Measurements from ENCODE around the gene C1QTNF12.

C1QTNF12 gene

GRCh38 chr1:1272341-1273208, 26.1 kb upstream of the C1QTNF12 start:
- peaks cover 53% of the 10 kb centered on the region for H3K79me2 ChIP-seq (ENCODE audit: low read length)
- TF ChIP-seq EZH2 (optimal IDR thresholded peaks at IDR 0.05; ENCODE audit: low read depth, low read length): no peak
- no peak for TF ChIP-seq EZH2phosphoT487 (IDR thresholded peaks at IDR 0.05; ENCODE audit: low read length)
- TF ChIP-seq CTCF (IDR thresholded peaks at IDR 0.05; ENCODE audit: low read length): no peak; the same call in 1 of the 2 replicates
- no peaks in the 10 kb centered on the region for H3K36me3 ChIP-seq (replicated peaks; ENCODE audit: insufficient read depth, low read length)
- H3K9ac ChIP-seq (ENCODE audit: low read length): peak overlapping the region; percentile 85
- H3K4me1 ChIP-seq (ENCODE audit: low read length): peaks cover 10% of the 10 kb centered on the region
- H4K20me1 ChIP-seq (ENCODE audit: insufficient read depth, low read length): no peaks in the 10 kb centered on the region; the same call in 1 of the 2 replicates
- H2AFZ ChIP-seq (ENCODE audit: low read length): no peak overlapping the region
- no peaks in the 10 kb centered on the region for H3K27me3 ChIP-seq (replicated peaks; ENCODE audit: insufficient read depth, low read length)
- H3F3A ChIP-seq (ENCODE audit: insufficient read depth, low read length): no peaks in the 10 kb centered on the region
- H3K4me2 ChIP-seq (ENCODE audit: low read depth, low read length): peak overlapping the region; percentile 98
- DNase-seq: peak; percentile 46
- no peaks in the 10 kb centered on the region for H3K9me2 ChIP-seq (replicated peaks; ENCODE audit: insufficient read depth, low read length)
- peak overlapping the region; percentile 97 for H3K4me3 ChIP-seq (ENCODE audit: low read length)
- H3K27ac ChIP-seq (ENCODE audit: low read length): no peak overlapping the region
- H3K9me3 ChIP-seq (replicated peaks; ENCODE audit: insufficient read depth, low read length): no peaks in the 10 kb centered on the region

DNA sequence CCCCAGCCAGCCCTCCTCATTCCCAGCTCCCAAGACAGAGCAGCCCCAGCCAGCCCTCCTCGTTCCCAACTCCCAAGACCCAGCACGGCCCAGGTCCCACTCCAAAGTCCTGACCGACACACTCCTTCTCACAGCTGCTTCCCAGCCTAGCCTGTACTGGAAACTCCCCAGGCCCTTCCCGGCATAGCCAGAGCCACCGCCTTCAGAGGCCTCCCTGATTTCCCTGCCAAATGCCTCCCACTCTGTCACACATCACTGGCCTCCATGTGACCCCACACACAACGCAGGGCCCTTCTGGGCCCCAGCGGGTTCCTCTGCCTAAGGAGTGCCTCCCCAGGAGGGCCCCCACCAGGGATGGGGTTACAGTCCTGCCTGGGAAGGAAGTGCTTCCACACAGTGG, 24.3 kb upstream of the C1QTNF12 start:
- Histone ChIP-seq H3K4me2 (ENCODE audit: low read depth, low read length) (no peak overlapping the region), H3K79me2 (ENCODE audit: low read length) (peaks cover 62% of the 10 kb centered on the region), H3F3A (ENCODE audit: insufficient read depth, low read length) (no peaks in the 10 kb centered on the region), H3K27me3 (replicated peaks; ENCODE audit: insufficient read depth, low read length) (no peaks in the 10 kb centered on the region), H2AFZ (ENCODE audit: low read length) (no peak overlapping the region), H4K20me1 (ENCODE audit: insufficient read depth, low read length) (no peaks in the 10 kb centered on the region; the same call in 1 of the 2 replicates), H3K27ac (ENCODE audit: low read length) (no peak overlapping the region), H3K36me3 (replicated peaks; ENCODE audit: insufficient read depth, low read length) (no peaks in the 10 kb centered on the region), H3K9ac (ENCODE audit: low read length) (no peak overlapping the region), H3K9me3 (replicated peaks; ENCODE audit: insufficient read depth, low read length) (no peaks in the 10 kb centered on the region), H3K9me2 (replicated peaks; ENCODE audit: insufficient read depth, low read length) (no peaks in the 10 kb centered on the region), H3K4me1 (ENCODE audit: low read length) (peaks cover 10% of the 10 kb centered on the region), H3K4me3 (ENCODE audit: low read length) (no peak overlapping the region)
- TF ChIP-seq EZH2phosphoT487 (IDR thresholded peaks at IDR 0.05; ENCODE audit: low read length) (no peak), CTCF (IDR thresholded peaks at IDR 0.05; ENCODE audit: low read length) (no peak), EZH2 (optimal IDR thresholded peaks at IDR 0.05; ENCODE audit: low read depth, low read length) (no peak)
- no peak for DNase-seq

DNA sequence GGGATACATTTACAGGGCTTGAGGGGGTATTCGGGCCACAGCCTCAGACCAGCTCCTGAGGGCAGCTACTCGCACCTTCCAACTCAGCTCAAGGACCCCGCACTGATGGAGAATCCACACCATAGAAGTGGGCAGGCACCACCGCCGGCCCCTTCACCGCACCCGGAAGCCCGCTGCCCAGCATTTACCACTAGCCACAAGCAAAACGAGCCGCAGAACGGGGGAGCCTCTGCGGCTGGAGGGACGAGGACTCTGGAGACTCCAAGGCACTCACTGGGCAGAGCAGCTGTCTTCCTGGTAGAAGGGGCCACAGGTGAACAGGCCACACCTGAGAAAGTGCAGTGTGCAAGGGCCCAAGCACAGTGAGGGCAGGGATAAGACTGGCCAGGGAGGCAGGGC, 21.8 kb upstream of the C1QTNF12 start:
- H3K36me3 ChIP-seq (replicated peaks; ENCODE audit: insufficient read depth, low read length): peaks cover 4% of the 10 kb centered on the region; the same call in 1 of the 2 replicates
- H3K4me2 ChIP-seq (ENCODE audit: low read depth, low read length): no peak overlapping the region
- no peak overlapping the region for H3K4me3 ChIP-seq (ENCODE audit: low read length)
- H4K20me1 ChIP-seq (ENCODE audit: insufficient read depth, low read length): no peaks in the 10 kb centered on the region; the same call in 1 of the 2 replicates
- H3F3A ChIP-seq (ENCODE audit: insufficient read depth, low read length): no peaks in the 10 kb centered on the region
- H3K4me1 ChIP-seq (ENCODE audit: low read length): peaks cover 10% of the 10 kb centered on the region
- no peak for DNase-seq
- H3K27me3 ChIP-seq (replicated peaks; ENCODE audit: insufficient read depth, low read length): no peaks in the 10 kb centered on the region
- H3K9me2 ChIP-seq (replicated peaks; ENCODE audit: insufficient read depth, low read length): no peaks in the 10 kb centered on the region
- H3K9me3 ChIP-seq (replicated peaks; ENCODE audit: insufficient read depth, low read length): no peaks in the 10 kb centered on the region
- peaks cover 68% of the 10 kb centered on the region for H3K79me2 ChIP-seq (ENCODE audit: low read length)
- H2AFZ ChIP-seq (ENCODE audit: low read length): no peak overlapping the region
- H3K9ac ChIP-seq (ENCODE audit: low read length): no peak overlapping the region
- no peak for TF ChIP-seq EZH2 (optimal IDR thresholded peaks at IDR 0.05; ENCODE audit: low read depth, low read length)
- no peak for TF ChIP-seq CTCF (IDR thresholded peaks at IDR 0.05; ENCODE audit: low read length)
- no peak for TF ChIP-seq EZH2phosphoT487 (IDR thresholded peaks at IDR 0.05; ENCODE audit: low read length)
- H3K27ac ChIP-seq (ENCODE audit: low read length): no peak overlapping the region

Measured in MM.1S (cell line).